ENCODE data around the gene BLOC1S3.

DNA sequence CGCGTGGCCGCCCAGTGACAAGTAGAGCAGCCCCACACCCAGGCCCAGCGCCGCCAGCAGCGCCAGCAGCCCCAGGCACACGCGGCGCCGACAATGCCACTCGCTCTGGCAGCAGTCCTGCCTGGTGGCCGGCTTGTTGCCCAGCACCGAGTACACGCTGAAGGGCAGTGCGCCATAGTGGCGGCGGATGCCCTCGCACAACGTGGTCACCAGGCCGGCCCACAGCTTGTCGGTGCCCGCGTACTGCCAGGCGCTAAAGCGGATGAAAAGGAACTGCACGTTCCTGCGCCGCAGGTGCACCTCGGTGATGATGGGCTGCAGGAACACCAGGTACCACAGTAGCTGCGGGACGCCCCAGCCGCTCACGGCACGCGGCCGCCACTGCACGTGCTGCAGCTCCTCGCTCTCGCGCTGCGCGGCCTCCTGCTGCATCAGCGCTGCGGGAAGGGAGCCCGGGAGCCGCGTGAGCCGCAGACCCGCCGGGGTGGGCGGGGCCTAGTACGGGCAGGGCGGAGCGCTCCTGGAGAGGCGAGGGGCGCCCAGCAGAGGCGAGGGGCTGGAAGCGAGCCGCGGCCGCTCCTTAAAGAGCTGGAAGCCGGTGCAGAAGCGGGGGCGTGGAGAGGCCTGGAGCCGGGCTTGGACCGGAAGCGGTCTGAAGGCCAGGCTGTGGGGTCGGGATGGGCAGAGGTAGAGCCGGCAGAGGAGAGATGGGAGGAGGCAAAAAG is 25.1 kb upstream of the BLOC1S3 start:
- TF ChIP-seq POLR2A (IDR thresholded peaks at IDR 0.05) (no peak), CTCF (IDR thresholded peaks at IDR 0.05) (no peak), POLR2AphosphoS5 (IDR thresholded peaks at IDR 0.05; ENCODE audit: insufficient read depth in 1 of 2, low read depth in 1 of 2) (no peak)
